Endothelial cell of umbilical vein (primary cell): ENCODE results near the gene PUS10. TPM values are rescaled to one million over a fixed set of nuclear protein-coding genes. Genes with fewer than 3 reads are reported as not detected.

Experiments
- BruUV-seq: library from RNA; stranded (reverse); fragments of 400-500 nt; replicated peaks from 2 replicates; lab custom pipeline; 2021; lab: Mats Ljungman, UMichigan
- CTCF ChIA-PET: fragments of 300-600, 350-600 bp; sonication (Branson Sonifier 250); formaldehyde crosslinking; loops from one replicate; lab custom pipeline; 2021; ENCODE audit warnings: antibody characterized with exemption, inconsistent platforms; lab: Charles Lee
- POLR2A ChIA-PET: fragments of 300-600, 350-600 bp; sonication (Branson Sonifier 250); formaldehyde crosslinking; loops from one replicate; lab custom pipeline; 2021; ENCODE audit warnings: antibody characterized with exemption, inconsistent platforms; lab: Charles Lee
- DNase-seq: peaks from one replicate; pipeline ENCODE4 v3.0.0-alpha.2; 2011; ENCODE audit warnings: low read depth, low spot score
- FAIRE-seq: peaks from 2 replicates; lab custom pipeline; 2011; peaks lifted over from hg19 to GRCh38; lab: Jason Lieb, UNC
- H2AFZ ChIP-seq: 2 replicates; pipeline ENCODE4 v1.6.0; 2012; ENCODE audit warnings: low read depth, low read length, control low read depth, inconsistent platforms
- H3K27ac ChIP-seq: 2 replicates; pipeline ENCODE4 v1.5.1; 2011; ENCODE audit warnings: low read depth, mild to moderate bottlenecking, control low read depth, low read length, moderate library complexity; ENCODE audit not compliant: insufficient read depth
- H3K27me3 ChIP-seq, 2 experiments: 2 replicates each; pipeline versions ENCODE4 v1.6.0 to v1.6.1; 2011; ENCODE audit warnings: low read length in 2 of 2, mixed read lengths in 1 of 2; ENCODE audit not compliant: control insufficient read depth in 2 of 2, insufficient read depth in 2 of 2
- H3K36me3 ChIP-seq, 2 experiments: 2 replicates in 1 of 2; 3 replicates in 1 of 2; pipeline ENCODE4 v1.5.1; 2011; ENCODE audit warnings: low read length in 2 of 2, mild to moderate bottlenecking in 1 of 2, moderate library complexity in 1 of 2; ENCODE audit not compliant: control insufficient read depth in 2 of 2, insufficient read depth in 2 of 2; ENCODE audit errors: extremely low read depth in 1 of 2
- H3K4me1 ChIP-seq: 3 replicates; pipeline ENCODE4 v1.5.1; 2011; ENCODE audit warnings: mild to moderate bottlenecking, low read length; ENCODE audit not compliant: control insufficient read depth, insufficient read depth; ENCODE audit errors: extremely low read depth
- H3K4me2 ChIP-seq: 2 replicates; pipeline ENCODE4 v1.6.1; 2011; ENCODE audit warnings: low read length, control low read depth, mixed read lengths; ENCODE audit not compliant: insufficient read depth
- H3K4me3 ChIP-seq, 3 experiments: fragments of 200-600 bp in 1 of 3; sonication (generic), shearing (Covaris generic) in 1 of 3; replicated peaks in 1 of 3; 2 replicates each; pipeline ENCODE4 v1.5.1; 2011 to 2016; ENCODE audit warnings: control low read depth in 3 of 3, low read length in 3 of 3, mild to moderate bottlenecking in 2 of 3, inconsistent platforms in 1 of 3, low read depth in 1 of 3, moderate library complexity in 1 of 3; ENCODE audit not compliant: insufficient read depth in 1 of 3
- H3K79me2 ChIP-seq: 2 replicates; pipeline ENCODE4 v1.6.0; 2012; ENCODE audit warnings: low read length, inconsistent platforms; ENCODE audit not compliant: control insufficient read depth, insufficient read depth
- H3K9ac ChIP-seq: replicated peaks from 2 replicates; pipeline ENCODE3; 2011; ENCODE audit warnings: low read length, control low read depth; ENCODE audit not compliant: insufficient read depth; ENCODE audit errors: extremely low read depth
- H3K9me1 ChIP-seq: replicated peaks from 3 replicates; pipeline ENCODE4 v1.6.0; 2011; ENCODE audit warnings: mild to moderate bottlenecking, low read length; ENCODE audit not compliant: control insufficient read depth, insufficient read depth; ENCODE audit errors: extremely low read depth
- H3K9me3 ChIP-seq: replicated peaks from 2 replicates; pipeline ENCODE4 v1.5.1; 2012; ENCODE audit warnings: low read length, inconsistent platforms; ENCODE audit not compliant: control insufficient read depth, insufficient read depth
- H4K20me1 ChIP-seq: replicated peaks from 2 replicates; pipeline ENCODE3; 2011; ENCODE audit warnings: mild to moderate bottlenecking, low read length; ENCODE audit not compliant: control insufficient read depth, insufficient read depth; ENCODE audit errors: extremely low read depth
- EZH2 ChIP-seq: IDR thresholded peaks from 2 replicates; pipeline ENCODE4 v1.6.1; 2012; ENCODE audit warnings: borderline replicate concordance, low read depth, mild to moderate bottlenecking, moderate library complexity, low read length, inconsistent platforms; ENCODE audit not compliant: severe bottlenecking
- FOS ChIP-seq: IDR thresholded peaks from 2 replicates; pipeline ENCODE4 v1.6.1; 2011; ENCODE audit warnings: mild to moderate bottlenecking, low read length, moderate library complexity, borderline replicate concordance; ENCODE audit not compliant: insufficient read depth
- GATA2 ChIP-seq: IDR thresholded peaks from 2 replicates; pipeline ENCODE4 v1.7.0; 2011; ENCODE audit warnings: low read depth, mild to moderate bottlenecking, moderate library complexity, mixed read lengths, low read length; ENCODE audit not compliant: insufficient read length, insufficient read depth
- JUN ChIP-seq: IDR thresholded peaks from 2 replicates; pipeline ENCODE4 v1.6.1; 2011; ENCODE audit warnings: borderline replicate concordance, low read depth; ENCODE audit not compliant: insufficient read length, insufficient read depth
- MYC ChIP-seq: IDR thresholded peaks from one replicate; pipeline ENCODE4 v1.6.1; 2011; ENCODE audit warnings: mild to moderate bottlenecking, low read depth, low read length
- POLR2A ChIP-seq: IDR thresholded peaks from 2 replicates; pipeline ENCODE4 v1.6.1; 2012; ENCODE audit warnings: low read depth, mild to moderate bottlenecking, control low read depth, low read length
- POLR2AphosphoS5 ChIP-seq: IDR thresholded peaks from 2 replicates; pipeline ENCODE4 v1.6.1; 2012; ENCODE audit warnings: low read depth, mild to moderate bottlenecking, control low read depth, low read length, moderate library complexity; ENCODE audit not compliant: insufficient read depth
- dilution Hi-C: fragments of 300-500 bp; cut with MboI; formaldehyde crosslinking; loops from one replicate; pipeline ENCODE4 v1.15.0; 2019; ENCODE audit warnings: low sequenced_read_pairs; ENCODE audit not compliant: extremely low pct_ligation_motif_present
- intact Hi-C: fragments of 100-400 bp; cut with micrococcal nuclease; formaldehyde crosslinking; loops from one replicate; pipeline ENCODE4 v1.10.0; 2022
- polyA plus RNA-seq, 4 experiments: library from polyadenylated mRNA; depleted of rRNA in 3 of 4; stranded (reverse) in 3 of 4; unstranded in 1 of 4; fragments of >200 nt; gene quantifications; 2 replicates each; pipeline versions ENCODE4 v1.2.1 to v1.2.3, GENCODE V29; 2011 to 2012; ENCODE audit warnings: missing spikeins in 1 of 4
- total RNA-seq: library from RNA; stranded (reverse); gene quantifications from 2 replicates; pipeline ENCODE4 v1.2.3, GENCODE V29; 2021
- TF ChIP-seq, protein P1 (sequence below), 2 donors: IDR thresholded peaks; 1 replicate in 1 of 2; 2 replicates in 1 of 2; pipeline ENCODE4 v1.5.1; 2011; ENCODE audit warnings: low read length in 2 of 2, mild to moderate bottlenecking in 2 of 2, moderate library complexity in 2 of 2, control low read depth in 1 of 2, inconsistent platforms in 1 of 2, low read depth in 1 of 2; ENCODE audit not compliant: insufficient read depth in 1 of 2; ENCODE audit errors: extremely low read depth in 1 of 2
- TF ChIP-seq, protein P2 (sequence below): IDR thresholded peaks from 2 replicates; pipeline ENCODE4 v1.6.1; 2011; ENCODE audit not compliant: insufficient read depth, insufficient read length

The PUS10 gene
- total and polyA plus RNA-seq, 2 donors (not counting 3 experiments of a cell fraction or from before 2014, with no cell fraction given) = 3.7 to 10.3 TPM

DNA sequence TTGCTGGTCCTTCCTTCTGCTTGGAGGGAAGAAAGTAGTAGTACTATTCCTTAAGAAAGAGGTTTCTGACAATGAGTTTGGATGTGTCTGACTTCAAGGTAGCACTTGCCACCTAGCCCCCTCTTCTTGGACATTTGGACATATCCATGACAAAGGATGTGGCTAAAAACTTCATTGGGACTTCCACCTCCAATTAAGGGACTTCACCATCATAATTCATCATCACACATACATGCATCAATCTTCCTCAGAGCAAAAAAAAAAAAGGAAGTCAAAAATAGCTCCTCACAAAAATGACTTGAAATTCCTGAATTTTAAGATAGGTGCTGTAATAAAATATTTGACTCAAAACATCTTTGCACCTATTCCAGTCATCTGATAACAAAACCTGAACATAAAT is 23.9 kb downstream of the PUS10 start:
- Histone ChIP-seq H3K79me2 (no peaks in the 10 kb centered on the region), H3K27me3 (no peaks in the 10 kb centered on the region), H3K4me3 (no peak overlapping the region), H3K4me2 (no peak overlapping the region), H3K36me3 (no peaks in the 10 kb centered on the region), H3K27ac (no peak overlapping the region), H2AFZ (no peak overlapping the region), H3K9ac (no peak overlapping the region), H3K4me1 (no peaks in the 10 kb centered on the region), H3K9me3 (no peaks in the 10 kb centered on the region), H3K9me1 (no peaks in the 10 kb centered on the region), H4K20me1 (no peaks in the 10 kb centered on the region)
- TF ChIP-seq POLR2A (no peak), EZH2 (no peak), JUN (no peak), MYC (no peak), FOS (no peak), POLR2AphosphoS5 (no peak), GATA2 (no peak)
- TF ChIP-seq, protein P1, sequence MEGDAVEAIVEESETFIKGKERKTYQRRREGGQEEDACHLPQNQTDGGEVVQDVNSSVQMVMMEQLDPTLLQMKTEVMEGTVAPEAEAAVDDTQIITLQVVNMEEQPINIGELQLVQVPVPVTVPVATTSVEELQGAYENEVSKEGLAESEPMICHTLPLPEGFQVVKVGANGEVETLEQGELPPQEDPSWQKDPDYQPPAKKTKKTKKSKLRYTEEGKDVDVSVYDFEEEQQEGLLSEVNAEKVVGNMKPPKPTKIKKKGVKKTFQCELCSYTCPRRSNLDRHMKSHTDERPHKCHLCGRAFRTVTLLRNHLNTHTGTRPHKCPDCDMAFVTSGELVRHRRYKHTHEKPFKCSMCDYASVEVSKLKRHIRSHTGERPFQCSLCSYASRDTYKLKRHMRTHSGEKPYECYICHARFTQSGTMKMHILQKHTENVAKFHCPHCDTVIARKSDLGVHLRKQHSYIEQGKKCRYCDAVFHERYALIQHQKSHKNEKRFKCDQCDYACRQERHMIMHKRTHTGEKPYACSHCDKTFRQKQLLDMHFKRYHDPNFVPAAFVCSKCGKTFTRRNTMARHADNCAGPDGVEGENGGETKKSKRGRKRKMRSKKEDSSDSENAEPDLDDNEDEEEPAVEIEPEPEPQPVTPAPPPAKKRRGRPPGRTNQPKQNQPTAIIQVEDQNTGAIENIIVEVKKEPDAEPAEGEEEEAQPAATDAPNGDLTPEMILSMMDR (IDR thresholded peaks at IDR 0.05; ENCODE audit: extremely low read depth in 1 of 2, insufficient read depth in 1 of 2, low read depth in 1 of 2, low read length in 2 of 2) = no peak
- TF ChIP-seq, protein P2, sequence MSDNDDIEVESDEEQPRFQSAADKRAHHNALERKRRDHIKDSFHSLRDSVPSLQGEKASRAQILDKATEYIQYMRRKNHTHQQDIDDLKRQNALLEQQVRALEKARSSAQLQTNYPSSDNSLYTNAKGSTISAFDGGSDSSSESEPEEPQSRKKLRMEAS = no peak
- no TSS peak for BruUV-seq
- ChIA-PET POLR2A (no interaction called here), CTCF (interaction anchor here (1.3 kb wide), 1 partner anchor 287 kb away, joined by 3 read pairs; no protein-coding TSS in a partner anchor)
- DNase-seq (no peak), FAIRE-seq (no peak)
- dilution Hi-C loops (no loop called here), intact Hi-C loops (no loop called here)
